PFSK-1 (cell line): ENCODE results near the gene JMJD1C.

Source experiments
- FOXP2 ChIP-seq: optimal IDR thresholded peaks from 2 replicates; pipeline ENCODE3; 2011; ENCODE audit warnings: borderline replicate concordance, control low read depth, inconsistent platforms; ENCODE audit not compliant: insufficient read depth; ENCODE audit errors: extremely low read length, extremely low read depth
- POLR2AphosphoS5 ChIP-seq: IDR thresholded peaks from 2 replicates; pipeline ENCODE4 v1.6.1; 2012; ENCODE audit warnings: low read depth, mild to moderate bottlenecking, control low read depth, low read length, moderate library complexity
- REST ChIP-seq, 2 experiments: IDR thresholded peaks; 2 replicates each; pipeline versions ENCODE4 v1.6.1 to v1.8.0; 2011 to 2012; ENCODE audit warnings: low read depth in 2 of 2, low read length in 2 of 2, control low read depth in 1 of 2, inconsistent platforms in 1 of 2, mild to moderate bottlenecking in 1 of 2, moderate library complexity in 1 of 2; ENCODE audit not compliant: insufficient read depth in 1 of 2
- SIN3A ChIP-seq: IDR thresholded peaks from 2 replicates; pipeline ENCODE4 v1.6.1; 2012; ENCODE audit warnings: mild to moderate bottlenecking, low read length, moderate library complexity, borderline replicate concordance; ENCODE audit not compliant: insufficient read depth
- TAF1 ChIP-seq: IDR thresholded peaks from 2 replicates; pipeline ENCODE4 v1.6.1; 2012; ENCODE audit warnings: low read length, control low read depth, borderline replicate concordance; ENCODE audit not compliant: insufficient read depth

JMJD1C gene

DNA sequence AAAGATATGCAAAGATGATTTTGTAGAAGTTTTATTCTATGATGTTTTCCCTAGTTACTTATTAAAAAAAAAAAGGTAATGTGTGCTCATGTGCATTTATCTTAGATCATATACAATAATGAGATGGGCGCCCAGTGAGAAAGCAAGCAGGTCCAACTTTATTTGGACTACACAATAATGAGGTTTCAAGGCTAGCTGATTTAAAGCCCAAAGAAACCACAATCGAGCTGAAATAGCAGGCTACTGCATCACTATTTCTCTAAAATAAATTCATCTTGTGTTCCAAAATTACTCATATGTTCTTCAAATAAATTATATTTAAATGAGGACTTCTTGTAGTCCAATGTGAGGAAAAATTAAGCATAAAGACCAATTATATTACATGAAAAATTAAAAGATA, 110.1 kb downstream of the JMJD1C start:
- TF ChIP-seq POLR2AphosphoS5, result no peak
- no peak for TF ChIP-seq SIN3A
- TF ChIP-seq REST (IDR thresholded peaks at IDR 0.05; ENCODE audit: insufficient read depth in 1 of 2, low read depth in 2 of 2, low read length in 2 of 2), result no peak
- no peak for TF ChIP-seq FOXP2
- no peak for TF ChIP-seq TAF1

- TF ChIP-seq TAF1 (no peak), POLR2AphosphoS5 (no peak), FOXP2 (no peak), REST (IDR thresholded peaks at IDR 0.05; ENCODE audit: insufficient read depth in 1 of 2, low read depth in 2 of 2, low read length in 2 of 2) (no peak), SIN3A (no peak)
These were observed 112.8 kb downstream of the JMJD1C start for GRCh38 chr10:63352976-63353375.

DNA sequence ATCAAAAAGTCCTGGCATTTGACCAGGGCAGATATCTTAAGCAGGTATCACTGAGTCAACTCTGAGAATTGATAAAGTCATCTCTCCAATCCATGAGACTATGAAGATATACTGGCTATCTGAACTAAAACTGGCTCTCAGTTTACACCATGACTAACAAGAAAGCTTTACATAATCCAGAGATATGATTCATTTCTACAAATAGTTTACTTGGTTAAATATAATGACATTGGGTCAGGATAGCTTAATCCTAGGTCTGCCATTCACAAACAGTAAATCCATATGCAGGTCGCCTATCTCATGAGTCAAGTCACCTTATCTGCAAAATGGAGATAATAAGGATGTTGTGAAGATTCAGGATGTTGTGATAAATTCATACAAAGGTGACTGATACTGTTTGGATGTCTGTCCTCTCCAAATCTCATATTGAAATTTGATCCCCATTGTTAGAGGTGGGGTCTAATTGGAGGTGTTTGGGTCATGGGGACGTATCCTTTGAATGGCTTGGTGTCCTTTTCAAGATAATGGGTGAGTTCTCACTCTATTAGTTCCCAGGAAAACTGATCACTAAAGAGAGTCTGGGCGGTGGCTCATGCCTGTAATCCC, 117.4 kb downstream of the JMJD1C start:
- TF ChIP-seq SIN3A (no peak), FOXP2 (no peak), REST (IDR thresholded peaks at IDR 0.05; ENCODE audit: insufficient read depth in 1 of 2, low read depth in 2 of 2, low read length in 2 of 2) (no peak), POLR2AphosphoS5 (no peak), TAF1 (no peak)

- TF ChIP-seq TAF1, result no peak
These were observed 119.7 kb downstream of the JMJD1C start for GRCh38 chr10:63346015-63346441.

DNA sequence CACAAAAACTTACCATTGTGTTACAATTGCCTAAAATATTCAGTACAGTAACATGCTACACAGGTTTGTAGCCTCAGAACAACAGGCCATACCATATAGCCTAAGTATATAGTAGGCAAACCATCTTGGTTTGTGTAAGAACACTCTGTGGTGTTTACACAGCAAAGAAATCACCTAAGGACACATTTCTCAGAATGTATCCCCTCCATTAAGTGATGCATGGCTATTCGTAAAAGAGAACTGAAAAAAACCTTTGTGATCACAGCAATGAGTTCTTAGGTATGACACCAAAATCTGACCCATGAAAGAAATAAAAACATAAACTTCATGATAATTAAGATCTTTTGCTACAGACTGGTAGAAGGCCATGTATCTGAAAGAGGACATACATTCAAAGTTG, 121.5 kb downstream of the JMJD1C start:
- no peak for TF ChIP-seq POLR2AphosphoS5

DNA sequence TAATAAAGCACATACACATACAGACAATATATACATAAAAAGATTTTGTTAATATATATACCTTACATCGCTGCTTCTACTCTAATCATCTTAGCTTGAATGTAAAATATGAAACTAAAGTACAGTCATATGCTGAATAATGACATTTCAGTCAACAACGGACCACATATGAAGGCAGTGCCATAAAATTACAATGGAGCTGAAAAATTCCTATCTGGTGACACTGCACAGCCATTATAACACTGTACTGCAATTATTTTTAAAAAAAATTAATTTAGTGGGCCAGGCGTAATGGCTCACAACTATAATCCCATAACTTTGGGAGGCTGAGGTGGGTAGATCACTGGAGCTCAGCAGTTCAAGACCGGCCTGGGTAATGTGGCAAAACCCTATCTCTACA, 122.3 kb downstream of the JMJD1C start:
- no peak for TF ChIP-seq REST (IDR thresholded peaks at IDR 0.05; ENCODE audit: insufficient read depth in 1 of 2, low read depth in 2 of 2, low read length in 2 of 2)
